Esophagus squamous epithelium (tissue), 5 donors: ENCODE measurements around the gene COL20A1. TPM values are rescaled to one million over a fixed set of nuclear protein-coding genes. Genes with fewer than 3 reads are reported as not detected.
"Not testable (repeated sequence)": the region's sequence is repeated elsewhere in the genome, so short reads cannot be mapped to it uniquely, and the experiment has no call there.

Source experiments
- DNase-seq: peaks from one replicate; lab custom pipeline; 2025; lab: John Stamatoyannopoulos, UW
- H3K27ac ChIP-seq, 4 donors: fragments of 200-600 bp; sonication (generic); one replicate each; pipeline ENCODE4 v1.5.1; 2016 to 2019; ENCODE audit warnings: mild to moderate bottlenecking in 1 of 4
- H3K27me3 ChIP-seq, 4 donors: fragments of 200-600 bp; sonication (generic); 1 replicate in 3 of 4; 2 replicates in 1 of 4; pipeline versions ENCODE4 v1.5.1 to v1.6.0; 2017 to 2021; ENCODE audit warnings: antibody characterized with exemption in 1 of 4
- H3K36me3 ChIP-seq, 3 donors: fragments of 200-600 bp; sonication (generic); one replicate each; pipeline ENCODE4 v1.5.1; 2016 to 2019
- H3K4me1 ChIP-seq, 3 donors: fragments of 200-600 bp; sonication (generic); one replicate each; pipeline ENCODE4 v1.5.1; 2017 to 2019
- H3K4me3 ChIP-seq, 4 donors: fragments of 200-600 bp; sonication (generic); 1 replicate in 3 of 4; 2 replicates in 1 of 4; pipeline ENCODE4 v1.5.1; 2016 to 2019; ENCODE audit warnings: mild to moderate bottlenecking in 2 of 4, moderate library complexity in 1 of 4
- H3K9me3 ChIP-seq, 3 donors: fragments of 200-600 bp; sonication (generic); one replicate each; pipeline ENCODE4 v1.5.1; 2016 to 2019
- CTCF ChIP-seq, 6 experiments: fragments of 450-650 bp in 4 of 6; fragments of 200-600 bp in 2 of 6; sonication (generic) in 2 of 6; IDR thresholded peaks; one replicate each; pipeline ENCODE4 v1.5.1; 2016 to 2019; ENCODE audit warnings: antibody characterized with exemption in 6 of 6, mild to moderate bottlenecking in 4 of 6, moderate library complexity in 4 of 6
- POLR2A ChIP-seq, 4 donors: fragments of 450-650 bp; IDR thresholded peaks; one replicate each; pipeline ENCODE4 v1.6.1; 2017; ENCODE audit warnings: antibody characterized with exemption in 4 of 4, mild to moderate bottlenecking in 4 of 4, moderate library complexity in 3 of 4
- WGBS, 2 donors: methylation state at CpG; one replicate each; pipeline ENCODE4 v1.1.5; 2018; 5-methylcytosine and 5-hydroxymethylcytosine counted together
- intact Hi-C: fragments of 100-400 bp; cut with DNase I; formaldehyde crosslinking; loops from one replicate; pipeline ENCODE4 v1.15.0; 2022
- total RNA-seq, 4 donors: library from RNA; depleted of rRNA; stranded (reverse); fragments of >200 nt; gene quantifications; one replicate each; pipeline ENCODE4 v1.1.0, GENCODE V29; 2016
- donor health status: DM: yes; HTN: yes; CAD: no.

COL20A1 gene
- total RNA-seq, 4 donors from 2014 or later: not detected

GRCh38 chr20:63331741-63332400, 38.9 kb downstream of the COL20A1 start:
- no peak for DNase-seq
- H3K27me3 ChIP-seq: peaks cover 0 to 83% (median 0%) of the 10 kb centered on the region in 4 donors

GRCh38 chr20:63332488-63333240, 39.7 kb downstream of the COL20A1 start:
- Histone ChIP-seq H3K4me1 (peaks cover 0 to 18% (median 0%) of the 10 kb centered on the region in 3 donors), H3K4me3 (no peak overlapping the region), H3K27me3 (peaks cover 0 to 91% (median 0%) of the 10 kb centered on the region in 4 donors), H3K27ac (no peak overlapping the region), H3K36me3 (no peaks in the 10 kb centered on the region), H3K9me3 (peaks cover 0 to 8% (median 0%) of the 10 kb centered on the region in 3 donors)
- intact Hi-C loops: no loop called here
- TF ChIP-seq CTCF (IDR thresholded peaks at IDR 0.05): no peak
- TF ChIP-seq POLR2A (IDR thresholded peaks at IDR 0.05): no peak
- no peak for DNase-seq
- WGBS, 2 donors: 85% methylated on average over 6 of the region's 22 CpGs; no CpG with 5 or more reads in 1 of the 2 donors

More at GRCh38 chr20:63331741-63332400, 38.9 kb downstream of the COL20A1 start:
- Histone ChIP-seq H3K36me3 (no peaks in the 10 kb centered on the region), H3K27ac (no peak overlapping the region), H3K4me3 (no peak overlapping the region), H3K4me1 (peaks cover 0 to 18% (median 0%) of the 10 kb centered on the region in 3 donors), H3K9me3 (peaks cover 0 to 8% (median 0%) of the 10 kb centered on the region in 3 donors)
- intact Hi-C loops: no loop called here
- no peak for TF ChIP-seq CTCF (IDR thresholded peaks at IDR 0.05)
- no peak for TF ChIP-seq POLR2A (IDR thresholded peaks at IDR 0.05)
- 90 to 93% methylated on average over 8 of the region's 8 CpGs for WGBS, 2 donors

GRCh38 chr20:63333241-63333836, 40.4 kb downstream of the COL20A1 start:
- Histone ChIP-seq H3K4me1 (peaks cover 0 to 18% (median 0%) of the 10 kb centered on the region in 3 donors), H3K4me3 (no peak overlapping the region), H3K27ac (no peak overlapping the region), H3K9me3 (peaks cover 0 to 8% (median 0%) of the 10 kb centered on the region in 3 donors), H3K27me3 (peaks cover 0 to 95% (median 0%) of the 10 kb centered on the region in 4 donors), H3K36me3 (no peaks in the 10 kb centered on the region)
- TF ChIP-seq POLR2A (IDR thresholded peaks at IDR 0.05) (no peak), CTCF (IDR thresholded peaks at IDR 0.05) (no peak)
- no peak for DNase-seq
- intact Hi-C loops: no loop called here
- 33 to 83% methylated on average over 1 to 2 of the region's 19 CpGs for whole genome bisulfite sequencing, 2 donors

GRCh38 chr20:63334356-63334755, 41.4 kb downstream of the COL20A1 start:
- Histone ChIP-seq H3K27ac (no peak overlapping the region), H3K27me3 (peaks cover 0 to 93% (median 0%) of the 10 kb centered on the region in 4 donors), H3K36me3 (no peaks in the 10 kb centered on the region), H3K4me1 (peaks cover 0 to 18% (median 0%) of the 10 kb centered on the region in 3 donors), H3K9me3 (peaks cover 0 to 8% (median 0%) of the 10 kb centered on the region in 3 donors), H3K4me3 (no peak overlapping the region)
- no peak for TF ChIP-seq POLR2A (IDR thresholded peaks at IDR 0.05)
- TF ChIP-seq CTCF (IDR thresholded peaks at IDR 0.05): no peak
- intact Hi-C loops: no loop called here
- no peak for DNase-seq
- WGBS, 2 donors: 64 to 71% methylated on average over 3 to 8 of the region's 8 CpGs

- peaks cover 0 to 86% (median 0%) of the 10 kb centered on the region in 4 donors for H3K27me3 ChIP-seq
Observed at GRCh38 chr20:63335060-63335459, 42.1 kb downstream of the COL20A1 start.

More at GRCh38 chr20:63335060-63335459, 42.1 kb downstream of the COL20A1 start:
- intact Hi-C loops, H3K4me3 ChIP-seq, H3K9me3 ChIP-seq, H3K36me3 ChIP-seq, DNase-seq, H3K27ac ChIP-seq: not testable (repeated sequence)
- H3K4me1 ChIP-seq: peaks cover 0 to 18% (median 0%) of the 10 kb centered on the region in 3 donors
- WGBS, 2 donors: 75 to 92% methylated on average over 2 to 7 of the region's 9 CpGs
